Measurements from ENCODE around the gene RPL4. TPM values are rescaled to one million over a fixed set of nuclear protein-coding genes. Genes with fewer than 3 reads are reported as not detected.
A peak's percentile ranks its signal among the peaks of the same experiment; 100 is the strongest.
"Not testable (repeated sequence)": the region's sequence is repeated elsewhere in the genome, so short reads cannot be mapped to it uniquely, and the experiment has no call there.

RPL4 gene
- total and polyA plus RNA-seq, 2 experiments from 2014 or later = 2,989 to 6,082 TPM

DNA sequence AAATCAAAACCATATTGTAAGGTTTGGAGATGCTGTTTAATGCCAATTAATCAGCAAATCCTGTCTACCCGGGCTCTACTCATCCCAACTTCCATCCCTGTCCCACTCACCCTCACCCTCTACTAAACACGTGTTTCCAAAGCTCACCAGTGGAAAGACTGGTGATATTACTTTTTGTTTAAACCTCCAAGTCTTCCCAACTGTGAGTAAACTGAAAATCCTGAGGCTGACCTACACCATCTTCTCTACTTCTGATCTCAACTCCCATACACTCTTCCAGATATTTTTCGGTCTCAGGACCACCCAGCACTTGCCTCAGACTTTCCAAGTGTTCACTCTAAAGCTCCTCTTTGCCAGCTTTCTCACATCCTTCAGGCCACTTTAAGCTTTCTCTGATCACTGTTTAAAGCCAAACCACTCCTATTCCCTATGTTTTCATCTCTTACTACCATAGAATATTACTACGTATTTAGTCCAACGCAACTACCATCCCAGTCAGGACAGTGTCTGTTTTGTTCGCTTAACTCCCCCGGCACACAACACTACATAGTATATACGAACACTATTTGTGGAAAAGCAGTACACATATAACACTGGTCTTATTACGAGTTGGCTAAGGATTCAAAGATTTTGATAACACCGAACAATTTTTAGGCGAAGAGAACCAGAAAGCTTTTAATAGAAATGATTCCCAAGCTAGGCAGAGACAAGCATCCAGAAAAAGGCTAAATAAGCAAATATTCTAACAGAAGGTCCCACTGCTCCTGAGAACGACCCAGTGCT, 684 bp downstream of the RPL4 start:
- Histone ChIP-seq H4K20me1 (replicated peaks; ENCODE audit: insufficient read depth) (peaks cover 31% of the 10 kb centered on the region), H3K27me3 (ENCODE audit: insufficient read depth) (no peaks in the 10 kb centered on the region), H3K4me1 (ENCODE audit: insufficient read depth) (peaks cover 26% of the 10 kb centered on the region), H3F3A (replicated peaks; ENCODE audit: low read depth) (peaks cover 53% of the 10 kb centered on the region), H3K27ac (ENCODE audit: low read depth) (peak overlapping the region; percentile 81), H3K4me3 (peak overlapping the region; percentile 100), H3K9me2 (ENCODE audit: insufficient read depth) (no peaks in the 10 kb centered on the region), H2AFZ (no peak overlapping the region), H3K36me3 (ENCODE audit: insufficient read depth) (peaks cover 56% of the 10 kb centered on the region), H3K79me2 (replicated peaks; ENCODE audit: insufficient read depth) (peaks cover 75% of the 10 kb centered on the region), H3K4me2 (peak overlapping the region; percentile 100)
- TF ChIP-seq, protein P1, sequence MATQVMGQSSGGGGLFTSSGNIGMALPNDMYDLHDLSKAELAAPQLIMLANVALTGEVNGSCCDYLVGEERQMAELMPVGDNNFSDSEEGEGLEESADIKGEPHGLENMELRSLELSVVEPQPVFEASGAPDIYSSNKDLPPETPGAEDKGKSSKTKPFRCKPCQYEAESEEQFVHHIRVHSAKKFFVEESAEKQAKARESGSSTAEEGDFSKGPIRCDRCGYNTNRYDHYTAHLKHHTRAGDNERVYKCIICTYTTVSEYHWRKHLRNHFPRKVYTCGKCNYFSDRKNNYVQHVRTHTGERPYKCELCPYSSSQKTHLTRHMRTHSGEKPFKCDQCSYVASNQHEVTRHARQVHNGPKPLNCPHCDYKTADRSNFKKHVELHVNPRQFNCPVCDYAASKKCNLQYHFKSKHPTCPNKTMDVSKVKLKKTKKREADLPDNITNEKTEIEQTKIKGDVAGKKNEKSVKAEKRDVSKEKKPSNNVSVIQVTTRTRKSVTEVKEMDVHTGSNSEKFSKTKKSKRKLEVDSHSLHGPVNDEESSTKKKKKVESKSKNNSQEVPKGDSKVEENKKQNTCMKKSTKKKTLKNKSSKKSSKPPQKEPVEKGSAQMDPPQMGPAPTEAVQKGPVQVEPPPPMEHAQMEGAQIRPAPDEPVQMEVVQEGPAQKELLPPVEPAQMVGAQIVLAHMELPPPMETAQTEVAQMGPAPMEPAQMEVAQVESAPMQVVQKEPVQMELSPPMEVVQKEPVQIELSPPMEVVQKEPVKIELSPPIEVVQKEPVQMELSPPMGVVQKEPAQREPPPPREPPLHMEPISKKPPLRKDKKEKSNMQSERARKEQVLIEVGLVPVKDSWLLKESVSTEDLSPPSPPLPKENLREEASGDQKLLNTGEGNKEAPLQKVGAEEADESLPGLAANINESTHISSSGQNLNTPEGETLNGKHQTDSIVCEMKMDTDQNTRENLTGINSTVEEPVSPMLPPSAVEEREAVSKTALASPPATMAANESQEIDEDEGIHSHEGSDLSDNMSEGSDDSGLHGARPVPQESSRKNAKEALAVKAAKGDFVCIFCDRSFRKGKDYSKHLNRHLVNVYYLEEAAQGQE (IDR thresholded peaks at IDR 0.05; ENCODE audit: unreplicated experiment) = no peak
- TF ChIP-seq NANOG (IDR thresholded peaks at IDR 0.05; ENCODE audit: borderline replicate concordance) (no peak), STAT1 (IDR thresholded peaks at IDR 0.05; ENCODE audit: unreplicated experiment) (no peak), EZH2phosphoT487 (IDR thresholded peaks at IDR 0.05; ENCODE audit: unreplicated experiment) (no peak)
- TF ChIP-seq, protein P2, sequence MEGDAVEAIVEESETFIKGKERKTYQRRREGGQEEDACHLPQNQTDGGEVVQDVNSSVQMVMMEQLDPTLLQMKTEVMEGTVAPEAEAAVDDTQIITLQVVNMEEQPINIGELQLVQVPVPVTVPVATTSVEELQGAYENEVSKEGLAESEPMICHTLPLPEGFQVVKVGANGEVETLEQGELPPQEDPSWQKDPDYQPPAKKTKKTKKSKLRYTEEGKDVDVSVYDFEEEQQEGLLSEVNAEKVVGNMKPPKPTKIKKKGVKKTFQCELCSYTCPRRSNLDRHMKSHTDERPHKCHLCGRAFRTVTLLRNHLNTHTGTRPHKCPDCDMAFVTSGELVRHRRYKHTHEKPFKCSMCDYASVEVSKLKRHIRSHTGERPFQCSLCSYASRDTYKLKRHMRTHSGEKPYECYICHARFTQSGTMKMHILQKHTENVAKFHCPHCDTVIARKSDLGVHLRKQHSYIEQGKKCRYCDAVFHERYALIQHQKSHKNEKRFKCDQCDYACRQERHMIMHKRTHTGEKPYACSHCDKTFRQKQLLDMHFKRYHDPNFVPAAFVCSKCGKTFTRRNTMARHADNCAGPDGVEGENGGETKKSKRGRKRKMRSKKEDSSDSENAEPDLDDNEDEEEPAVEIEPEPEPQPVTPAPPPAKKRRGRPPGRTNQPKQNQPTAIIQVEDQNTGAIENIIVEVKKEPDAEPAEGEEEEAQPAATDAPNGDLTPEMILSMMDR (conservative IDR thresholded peaks at IDR 0.05; ENCODE audit: low read depth in 2 of 2) = no peak
- H3K36me3 Mint-ChIP-seq (ENCODE audit: low read depth) = peaks cover 61% of the 10 kb centered on the region
- peaks cover 3% of the 10 kb centered on the region for H3K27me3 Mint-ChIP-seq (ENCODE audit: insufficient read depth, low read depth, poor library complexity)
- DNase-seq (ENCODE audit: low spot score) (no peak), ATAC-seq (no peak)
- peak overlapping the region; percentile 98 for H3K4me3 Mint-ChIP-seq
- H3K4me1 Mint-ChIP-seq = peaks cover 23% of the 10 kb centered on the region; the same call in 2 of the 3 replicates
- no peaks in the 10 kb centered on the region for H3K9me3 Mint-ChIP-seq
- peak overlapping the region; percentile 99 for H3K27ac Mint-ChIP-seq

DNA sequence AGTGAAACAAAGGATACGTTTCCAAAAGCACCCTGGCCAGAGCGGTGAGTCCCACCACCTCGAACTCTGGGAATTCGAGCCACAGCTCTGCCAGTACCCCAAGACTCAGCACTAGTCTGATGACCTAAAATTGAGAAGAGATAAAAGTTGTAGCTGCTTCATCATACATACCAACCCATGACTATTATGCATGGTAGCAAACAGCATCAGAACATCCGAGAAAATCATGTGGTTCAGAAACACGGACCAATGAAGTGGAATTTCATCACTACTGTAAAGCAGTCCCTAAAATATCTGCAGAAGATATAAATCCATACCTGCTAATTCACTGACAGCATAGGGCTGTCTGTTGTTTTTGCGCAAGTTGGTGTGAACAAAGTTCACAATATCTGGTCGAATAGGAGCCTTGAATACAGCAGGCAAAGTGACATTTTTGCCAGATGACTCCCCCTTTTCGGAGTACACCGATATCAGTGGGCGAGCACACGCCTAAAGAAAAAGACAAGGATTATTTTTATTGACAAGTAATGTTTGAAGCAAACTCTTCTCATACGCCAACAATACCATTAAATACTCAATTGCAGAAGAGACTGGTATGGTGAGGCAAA, 1.5 kb downstream of the RPL4 start:
- Histone ChIP-seq H3K4me1 (ENCODE audit: insufficient read depth) (peaks cover 26% of the 10 kb centered on the region), H3K4me2 (peak overlapping the region; percentile 100), H3K4me3 (peak overlapping the region; percentile 100), H3K79me2 (replicated peaks; ENCODE audit: insufficient read depth) (peaks cover 68% of the 10 kb centered on the region), H3K27ac (ENCODE audit: low read depth) (peak overlapping the region; percentile 81), H4K20me1 (replicated peaks; ENCODE audit: insufficient read depth) (peaks cover 31% of the 10 kb centered on the region), H3F3A (replicated peaks; ENCODE audit: low read depth) (peaks cover 61% of the 10 kb centered on the region), H3K36me3 (ENCODE audit: insufficient read depth) (peaks cover 59% of the 10 kb centered on the region)
- H3K9me3 Mint-ChIP-seq; H2AFZ ChIP-seq; H3K9me2 ChIP-seq (ENCODE audit: insufficient read depth); H3K27me3 Mint-ChIP-seq (ENCODE audit: insufficient read depth, low read depth, poor library complexity); H3K27me3 ChIP-seq (ENCODE audit: insufficient read depth); ATAC-seq; DNase-seq (ENCODE audit: low spot score): not testable (repeated sequence)
- H3K36me3 Mint-ChIP-seq (ENCODE audit: low read depth) = peaks cover 66% of the 10 kb centered on the region
- peak overlapping the region; percentile 98 for H3K4me3 Mint-ChIP-seq
- peak overlapping the region; percentile 92 for H3K27ac Mint-ChIP-seq
- H3K4me1 Mint-ChIP-seq = peaks cover 24% of the 10 kb centered on the region; the same call in 2 of the 3 replicates
